CD4-positive, alpha-beta T cell (primary cell): ENCODE results near the gene MGRN1. TPM values are rescaled to one million over a fixed set of nuclear protein-coding genes. Genes with fewer than 3 reads are reported as not detected.

Source experiments
- ATAC-seq: fragments of 200-7000 bp; cut with Tn5 transposase; one replicate; pipeline ENCODE4 v1.10.0; 2022; ENCODE audit warnings: mild to moderate bottlenecking; ENCODE audit not compliant: poor library complexity
- CTCF ChIA-PET: fragments of 350-600 bp; sonication (Branson Sonifier 250); formaldehyde crosslinking; loops from one replicate; lab custom pipeline; 2021; ENCODE audit warnings: antibody characterized with exemption, inconsistent platforms; lab: Charles Lee
- POLR2A ChIA-PET: fragments of 350-600 bp; sonication (Branson Sonifier 250); formaldehyde crosslinking; loops from one replicate; lab custom pipeline; 2021; ENCODE audit warnings: antibody characterized with exemption, inconsistent platforms; lab: Charles Lee
- DNase-seq, 14 experiments: peaks; one replicate each; pipeline ENCODE4 v3.0.0-alpha.2; 2013 to 2020; ENCODE audit warnings: mixed read lengths in 2 of 14
- H3K27ac ChIP-seq, 2 donors: one replicate each; pipeline versions ENCODE4 v1.5.1 to v1.7.0; 2013; ENCODE audit warnings: low read length in 2 of 2, low read depth in 1 of 2, mild to moderate bottlenecking in 1 of 2
- H3K27me3 ChIP-seq, 2 experiments: 1 replicate in 1 of 2; 2 replicates in 1 of 2; pipeline versions ENCODE4 v1.6.1 to v1.7.0; 2013; ENCODE audit warnings: low read length in 2 of 2, control low read depth in 1 of 2, mild to moderate bottlenecking in 1 of 2, moderate library complexity in 1 of 2; ENCODE audit not compliant: insufficient read depth in 2 of 2, control insufficient read depth in 1 of 2
- H3K36me3 ChIP-seq: one replicate; pipeline ENCODE4 v1.6.1; 2013; ENCODE audit warnings: low read length, control low read depth; ENCODE audit not compliant: insufficient read depth
- H3K4me1 ChIP-seq: one replicate; pipeline ENCODE4 v1.6.1; 2013; ENCODE audit warnings: low read length, control low read depth; ENCODE audit not compliant: insufficient read depth
- H3K4me3 ChIP-seq: one replicate; pipeline ENCODE4 v1.5.1; 2013; ENCODE audit warnings: mild to moderate bottlenecking, low read length, moderate library complexity
- H3K9me3 ChIP-seq, 2 experiments: 1 replicate in 1 of 2; 2 replicates in 1 of 2; pipeline versions ENCODE4 v1.6.1 to v1.7.0; 2013; ENCODE audit warnings: low read length in 2 of 2, mild to moderate bottlenecking in 2 of 2, control low read depth in 1 of 2, moderate library complexity in 1 of 2; ENCODE audit not compliant: control insufficient read depth in 1 of 2, insufficient read depth in 1 of 2
- H3K27ac Mint-ChIP-seq: one replicate; pipeline ENCODE4 v1.8.0; 2020; ENCODE audit warnings: mixed read lengths
- H3K27me3 Mint-ChIP-seq: one replicate; pipeline ENCODE4 v1.8.0; 2021; ENCODE audit warnings: mixed read lengths
- H3K36me3 Mint-ChIP-seq: one replicate; pipeline ENCODE4 v1.8.0; 2021; ENCODE audit warnings: low read depth, mixed read lengths
- H3K4me1 Mint-ChIP-seq: one replicate; pipeline ENCODE4 v1.8.0; 2021; ENCODE audit warnings: low read depth, mixed read lengths
- H3K4me3 Mint-ChIP-seq: one replicate; pipeline ENCODE4 v1.8.0; 2020; ENCODE audit warnings: mild to moderate bottlenecking, mixed read lengths
- H3K9me3 Mint-ChIP-seq: one replicate; pipeline ENCODE4 v1.8.0; 2020; ENCODE audit warnings: mixed read lengths
- CTCF ChIP-seq: fragments of 200-600 bp; IDR thresholded peaks from one replicate; pipeline ENCODE4 v1.8.0; 2022; ENCODE audit warnings: antibody characterized with exemption, mild to moderate bottlenecking
- intact Hi-C, 2 experiments: fragments of 100-400 bp; cut with DNase I in 1 of 2; cut with micrococcal nuclease in 1 of 2; formaldehyde crosslinking; loops; one replicate each; pipeline versions ENCODE4 v1.15.1 to v1.9.0; 2023 to 2025; cut with DNase I, micrococcal nuclease
- total RNA-seq, 174 experiments: library from RNA in 2 of 174; stranded (reverse) in 2 of 174; gene quantifications; one replicate each; pipeline ENCODE4 v1.2.3 and lab custom pipeline; 2021 to 2026

Gene MGRN1
- total RNA-seq, 2 experiments from 2014 or later = 45.9 to 48.6 TPM

GRCh38 chr16:4701791-4702465 is 77.3 kb downstream of the MGRN1 start:
- POLR2A ChIA-PET = interaction anchor here (1.1 kb wide), 1 partner anchor 8 kb away, joined by 4 read pairs; the partner anchor contains the start of gene NUDT16L1
- H3K4me1 ChIP-seq = peaks cover 7% of the 10 kb centered on the region
- H3K36me3 ChIP-seq = peaks cover 69% of the 10 kb centered on the region
- no peak for TF ChIP-seq CTCF
- CTCF ChIA-PET = no interaction called here
- H3K27ac ChIP-seq = no peak overlapping the region
- H3K36me3 Mint-ChIP-seq = peaks cover 47% of the 10 kb centered on the region
- no peak for ATAC-seq
- no peak overlapping the region for H3K4me3 Mint-ChIP-seq
- DNase-seq = peak in 1 of 14 experiments; percentile 16
- no peaks in the 10 kb centered on the region for H3K4me1 Mint-ChIP-seq
- no peaks in the 10 kb centered on the region for H3K27me3 Mint-ChIP-seq
- H3K9me3 ChIP-seq = no peaks in the 10 kb centered on the region
- H3K27me3 ChIP-seq = no peaks in the 10 kb centered on the region
- no peak overlapping the region for H3K4me3 ChIP-seq
- no peak overlapping the region for H3K27ac Mint-ChIP-seq
- intact Hi-C loops = no loop called here
- H3K9me3 Mint-ChIP-seq = no peaks in the 10 kb centered on the region

- Histone ChIP-seq H3K4me3 (no peak overlapping the region), H3K36me3 (peaks cover 66% of the 10 kb centered on the region), H3K27me3 (no peaks in the 10 kb centered on the region), H3K4me1 (peaks cover 7% of the 10 kb centered on the region), H3K27ac (no peak overlapping the region), H3K9me3 (no peaks in the 10 kb centered on the region)
- DNase-seq = peak in 1 of 14 experiments; percentile 3
- H3K27me3 Mint-ChIP-seq = no peaks in the 10 kb centered on the region
- TF ChIP-seq CTCF = no peak
- H3K27ac Mint-ChIP-seq = no peak overlapping the region
- ATAC-seq = no peak
- H3K36me3 Mint-ChIP-seq = peaks cover 51% of the 10 kb centered on the region
- H3K9me3 Mint-ChIP-seq = no peaks in the 10 kb centered on the region
- POLR2A ChIA-PET = interaction anchor here (1.1 kb wide), 1 partner anchor 9 kb away, joined by 4 read pairs; the partner anchor contains the start of gene NUDT16L1
- no peaks in the 10 kb centered on the region for H3K4me1 Mint-ChIP-seq
- intact Hi-C loops = no loop called here
- H3K4me3 Mint-ChIP-seq = no peak overlapping the region
- CTCF ChIA-PET = no interaction called here
Measured at GRCh38 chr16:4702466-4702808, 77.8 kb downstream of the MGRN1 start.

- ATAC-seq (no peak), DNase-seq (peak in 1 of 14 experiments; percentile 5)
- no peaks in the 10 kb centered on the region for H3K9me3 Mint-ChIP-seq
- H3K4me3 ChIP-seq = no peak overlapping the region
- peaks cover 7% of the 10 kb centered on the region for H3K4me1 ChIP-seq
- POLR2A ChIA-PET = interaction anchor here (0.8 kb wide), 1 partner anchor 10 kb away, joined by 4 read pairs; the partner anchor contains the start of gene NUDT16L1
- intact Hi-C loops = no loop called here
- no peaks in the 10 kb centered on the region for H3K27me3 Mint-ChIP-seq
- TF ChIP-seq CTCF = no peak
- H3K27ac Mint-ChIP-seq = no peak overlapping the region
- H3K9me3 ChIP-seq = no peaks in the 10 kb centered on the region
- H3K27me3 ChIP-seq = no peaks in the 10 kb centered on the region
- no peak overlapping the region for H3K27ac ChIP-seq
- CTCF ChIA-PET = no interaction called here
- peaks cover 53% of the 10 kb centered on the region for H3K36me3 ChIP-seq
- no peak overlapping the region for H3K4me3 Mint-ChIP-seq
- peaks cover 55% of the 10 kb centered on the region for H3K36me3 Mint-ChIP-seq
- H3K4me1 Mint-ChIP-seq = no peaks in the 10 kb centered on the region
Measured at GRCh38 chr16:4703906-4704305, 79.3 kb downstream of the MGRN1 start.
